Transverse colon (tissue), 4 donors: ENCODE results near the gene NEK1. TPM values are rescaled to one million over a fixed set of nuclear protein-coding genes. Genes with fewer than 3 reads are reported as not detected.
"Not testable (repeated sequence)": the region's sequence is repeated elsewhere in the genome, so short reads cannot be mapped to it uniquely, and the experiment has no call there.

ENCODE experiments used
- DNase-seq: peaks from one replicate; pipeline ENCODE4 v3.0.0-alpha.2; 2019
- H3K27ac ChIP-seq, 4 donors: fragments of 200-600 bp; sonication (generic); 2 replicates each; pipeline ENCODE4 v1.5.1; 2016 to 2018; ENCODE audit warnings: inconsistent platforms in 4 of 4
- H3K27me3 ChIP-seq: fragments of 200-600 bp; sonication (generic); 2 replicates; pipeline ENCODE4 v1.5.1; 2017; ENCODE audit warnings: inconsistent platforms
- H3K36me3 ChIP-seq, 4 donors: fragments of 200-600 bp; sonication (generic); 2 replicates each; pipeline ENCODE4 v1.5.1; 2017 to 2019; ENCODE audit warnings: inconsistent platforms in 4 of 4
- H3K4me1 ChIP-seq, 4 donors: fragments of 200-600 bp; sonication (generic); 2 replicates each; pipeline ENCODE4 v1.5.1; 2017 to 2020; ENCODE audit warnings: inconsistent platforms in 4 of 4
- H3K4me3 ChIP-seq, 4 donors: fragments of 200-600 bp; sonication (generic); 1 replicate in 1 of 4; 2 replicates in 3 of 4; pipeline versions ENCODE4 v1.5.1 to v1.6.1; 2017 to 2019; ENCODE audit warnings: inconsistent platforms in 4 of 4
- H3K9me3 ChIP-seq, 2 donors: fragments of 200-600 bp; sonication (generic); 2 replicates each; pipeline ENCODE4 v1.5.1; 2017 to 2019; ENCODE audit warnings: inconsistent platforms in 2 of 2
- EP300 ChIP-seq: sonication (generic); formaldehyde crosslinking; IDR thresholded peaks from one replicate; pipeline ENCODE4 v1.6.1; 2017; ENCODE audit warnings: antibody characterized with exemption, low read depth
- POLR2A ChIP-seq: fragments of 450-650 bp; IDR thresholded peaks from one replicate; pipeline ENCODE4 v1.6.1; 2016; ENCODE audit warnings: antibody characterized with exemption, mild to moderate bottlenecking, moderate library complexity
- POLR2AphosphoS5 ChIP-seq, 3 donors: sonication (generic); formaldehyde crosslinking; IDR thresholded peaks; one replicate each; pipeline ENCODE4 v1.6.1; 2016; ENCODE audit warnings: antibody characterized with exemption in 3 of 3
- WGBS, 2 donors: methylation state at CpG; one replicate each; pipeline ENCODE4 v1.1.5; 2018; ENCODE audit warnings: low coverage in 1 of 2; 5-methylcytosine and 5-hydroxymethylcytosine counted together
- in situ Hi-C, 4 donors: fragments of 200-750 bp; cut with MboI; loops; one replicate each; pipeline versions ENCODE4 v1.15.0 to v1.15.1; 2017; ENCODE audit warnings: low sequenced_read_pairs in 3 of 4, low pct_ligation_motif_present in 1 of 4, low pct_unique_long_range_greater_than_20kb in 1 of 4
- intact Hi-C: fragments of 100-400 bp; cut with DNase I; formaldehyde crosslinking; loops from one replicate; pipeline ENCODE4 v1.15.1; 2023; ENCODE audit warnings: low total_unique reads
- total RNA-seq, 4 donors: library from RNA; depleted of rRNA; stranded (reverse); fragments of >200 nt; gene quantifications; one replicate each; pipeline ENCODE4 v1.1.0, GENCODE V29; 2016
- TF ChIP-seq, protein P1 (sequence below), 5 experiments: fragments of 200-600 bp in 3 of 5; fragments of 450-650 bp in 2 of 5; sonication (generic) in 3 of 5; IDR thresholded peaks; 1 replicate in 2 of 5; 2 replicates in 3 of 5; pipeline ENCODE4 v1.5.1; 2016 to 2017; ENCODE audit warnings: antibody characterized with exemption in 5 of 5, inconsistent platforms in 3 of 5, mild to moderate bottlenecking in 2 of 5, moderate library complexity in 1 of 5

NEK1 gene
- total RNA-seq, 4 donors from 2014 or later, result 7.6 to 14.9 (median 10.2) TPM

DNA sequence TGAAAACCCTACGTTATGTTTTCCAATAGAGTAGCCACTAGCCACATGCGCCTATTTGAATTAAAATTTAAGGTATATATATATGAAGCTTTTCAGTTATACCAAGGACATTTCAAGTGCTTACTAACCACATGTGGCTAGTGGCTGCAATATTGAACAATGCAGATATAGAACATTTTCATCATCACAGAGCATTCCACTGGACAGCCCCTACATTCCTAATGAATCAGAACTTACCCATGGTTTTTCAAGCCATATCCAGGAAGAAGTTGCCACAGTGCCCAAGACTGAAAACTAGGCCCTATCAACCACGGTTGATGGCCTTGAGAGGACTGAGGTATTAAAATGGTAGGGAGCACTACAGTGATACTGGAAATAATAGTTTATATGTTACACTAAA is 29.7 kb downstream of the NEK1 start:
- H3K36me3 ChIP-seq, result no peaks in the 10 kb centered on the region
- H3K27me3 ChIP-seq, result no peaks in the 10 kb centered on the region
- no peak overlapping the region for H3K4me3 ChIP-seq
- H3K9me3 ChIP-seq, result no peaks in the 10 kb centered on the region
- H3K27ac ChIP-seq, result no peak overlapping the region
- TF ChIP-seq EP300 (no peak), POLR2A (no peak), POLR2AphosphoS5 (IDR thresholded peaks at IDR 0.05) (no peak)
- TF ChIP-seq, protein P1, sequence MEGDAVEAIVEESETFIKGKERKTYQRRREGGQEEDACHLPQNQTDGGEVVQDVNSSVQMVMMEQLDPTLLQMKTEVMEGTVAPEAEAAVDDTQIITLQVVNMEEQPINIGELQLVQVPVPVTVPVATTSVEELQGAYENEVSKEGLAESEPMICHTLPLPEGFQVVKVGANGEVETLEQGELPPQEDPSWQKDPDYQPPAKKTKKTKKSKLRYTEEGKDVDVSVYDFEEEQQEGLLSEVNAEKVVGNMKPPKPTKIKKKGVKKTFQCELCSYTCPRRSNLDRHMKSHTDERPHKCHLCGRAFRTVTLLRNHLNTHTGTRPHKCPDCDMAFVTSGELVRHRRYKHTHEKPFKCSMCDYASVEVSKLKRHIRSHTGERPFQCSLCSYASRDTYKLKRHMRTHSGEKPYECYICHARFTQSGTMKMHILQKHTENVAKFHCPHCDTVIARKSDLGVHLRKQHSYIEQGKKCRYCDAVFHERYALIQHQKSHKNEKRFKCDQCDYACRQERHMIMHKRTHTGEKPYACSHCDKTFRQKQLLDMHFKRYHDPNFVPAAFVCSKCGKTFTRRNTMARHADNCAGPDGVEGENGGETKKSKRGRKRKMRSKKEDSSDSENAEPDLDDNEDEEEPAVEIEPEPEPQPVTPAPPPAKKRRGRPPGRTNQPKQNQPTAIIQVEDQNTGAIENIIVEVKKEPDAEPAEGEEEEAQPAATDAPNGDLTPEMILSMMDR (IDR thresholded peaks at IDR 0.05), result no peak
- WGBS, 2 donors, result 94 to 100% methylated on average over 3 of the region's 3 CpGs
- no peak for DNase-seq
- H3K4me1 ChIP-seq, result no peaks in the 10 kb centered on the region
- in situ Hi-C loops (loop anchor here in 1 of 4 donors (25.0 kb wide), 1 partner anchor 480 kb away; no protein-coding TSS in a partner anchor), intact Hi-C loops (no loop called here)

DNA sequence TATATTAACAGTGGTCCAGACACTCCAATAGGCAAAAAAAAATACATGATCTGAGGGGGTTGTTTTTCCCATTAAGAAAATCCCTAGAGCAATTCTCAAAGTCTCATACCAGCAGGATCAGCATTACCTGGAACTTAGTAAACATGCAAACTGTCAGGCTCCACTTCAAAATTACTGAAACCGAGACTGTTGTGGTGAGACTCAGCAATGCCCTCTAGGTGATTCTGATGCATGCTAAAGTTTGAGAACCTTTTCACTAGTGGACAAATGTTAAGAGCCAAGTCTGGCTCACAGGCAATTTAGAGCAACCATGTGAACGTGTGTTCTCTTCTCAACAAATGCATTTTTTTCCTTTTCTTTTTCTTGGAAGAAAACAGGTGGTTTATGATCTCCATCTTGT is 30.2 kb downstream of the NEK1 start:
- WGBS, 2 donors, result 74 to 94% methylated on average over 2 of the region's 2 CpGs
- in situ Hi-C loops (loop anchor here in 1 of 4 donors (25.0 kb wide), 1 partner anchor 480 kb away; no protein-coding TSS in a partner anchor), intact Hi-C loops (no loop called here)
- Histone ChIP-seq H3K4me3 (no peak overlapping the region), H3K27ac (no peak overlapping the region), H3K4me1 (no peaks in the 10 kb centered on the region), H3K36me3 (no peaks in the 10 kb centered on the region), H3K9me3 (no peaks in the 10 kb centered on the region), H3K27me3 (no peaks in the 10 kb centered on the region)
- DNase-seq, result no peak
- TF ChIP-seq, protein P1 (IDR thresholded peaks at IDR 0.05), result no peak
- no peak for TF ChIP-seq POLR2AphosphoS5 (IDR thresholded peaks at IDR 0.05)
- TF ChIP-seq POLR2A, result no peak

DNA sequence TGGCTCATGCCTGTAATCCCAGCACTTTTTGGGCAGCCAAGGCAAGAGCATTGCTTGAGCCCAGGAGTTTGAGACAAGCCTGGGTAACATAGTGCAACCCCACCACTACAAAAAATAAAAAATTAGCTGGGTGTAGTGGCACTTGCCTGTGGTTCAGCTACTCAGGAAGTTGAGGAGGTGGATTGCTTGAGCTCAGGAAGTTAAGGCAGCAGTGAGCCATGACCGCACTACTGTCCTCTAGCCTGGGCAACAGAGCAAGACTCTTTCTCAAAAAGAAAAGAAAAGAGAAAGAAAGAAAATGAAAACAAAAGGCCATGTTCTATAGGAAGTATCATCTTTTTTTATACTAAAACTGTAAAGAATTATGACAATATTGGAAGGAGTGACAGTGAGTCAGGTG is 38.5 kb downstream of the NEK1 start:
- no peak for DNase-seq
- no peak overlapping the region for H3K4me3 ChIP-seq
- H3K27ac ChIP-seq, result no peak overlapping the region
- WGBS, 2 donors, result 71 to 78% methylated on average over 1 of the region's 1 CpG
- TF ChIP-seq EP300 (no peak), POLR2AphosphoS5 (IDR thresholded peaks at IDR 0.05) (no peak), POLR2A (no peak)
- TF ChIP-seq, protein P1 (IDR thresholded peaks at IDR 0.05), result no peak
- H3K4me1 ChIP-seq, result no peaks in the 10 kb centered on the region
- intact Hi-C loops, result no loop called here
- no peaks in the 10 kb centered on the region for H3K9me3 ChIP-seq
- no peaks in the 10 kb centered on the region for H3K27me3 ChIP-seq
- in situ Hi-C loops, result no loop called here
- peaks cover 0 to 7% (median 4%) of the 10 kb centered on the region in 4 donors for H3K36me3 ChIP-seq

DNA sequence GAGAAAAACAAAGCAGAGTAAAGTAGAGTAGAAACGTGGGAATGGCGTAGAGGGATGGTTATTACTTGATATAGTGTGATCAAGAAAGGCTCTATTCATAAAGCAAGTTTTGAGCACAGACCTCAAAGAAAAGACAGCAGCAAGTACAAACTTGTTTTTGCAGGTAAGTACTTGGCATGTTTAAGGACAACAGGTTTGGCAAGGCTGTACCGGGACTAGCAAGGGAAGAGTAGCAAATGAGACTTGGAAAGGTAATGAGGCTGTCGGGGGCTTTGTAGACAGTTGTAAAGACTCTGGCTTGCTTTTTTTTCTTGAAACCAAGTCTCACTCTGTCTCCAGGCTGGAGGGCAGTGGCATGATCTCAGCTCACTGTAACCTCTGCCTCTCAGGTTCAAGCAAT is 40.9 kb downstream of the NEK1 start:
- 71 to 93% methylated on average over 3 to 4 of the region's 4 CpGs for WGBS, 2 donors
- intact Hi-C loops (no loop called here), in situ Hi-C loops (no loop called here)
- TF ChIP-seq, protein P1 (IDR thresholded peaks at IDR 0.05), result no peak
- TF ChIP-seq EP300 (no peak), POLR2A (no peak), POLR2AphosphoS5 (IDR thresholded peaks at IDR 0.05) (no peak)
- no peak overlapping the region for H3K27ac ChIP-seq
- peaks cover 0 to 2% (median 0%) of the 10 kb centered on the region in 4 donors for H3K4me1 ChIP-seq
- no peak overlapping the region for H3K4me3 ChIP-seq
- H3K36me3 ChIP-seq, result peaks cover 0 to 7% (median 3%) of the 10 kb centered on the region in 4 donors
- no peak for DNase-seq
- no peaks in the 10 kb centered on the region for H3K9me3 ChIP-seq
- H3K27me3 ChIP-seq, result no peaks in the 10 kb centered on the region

DNA sequence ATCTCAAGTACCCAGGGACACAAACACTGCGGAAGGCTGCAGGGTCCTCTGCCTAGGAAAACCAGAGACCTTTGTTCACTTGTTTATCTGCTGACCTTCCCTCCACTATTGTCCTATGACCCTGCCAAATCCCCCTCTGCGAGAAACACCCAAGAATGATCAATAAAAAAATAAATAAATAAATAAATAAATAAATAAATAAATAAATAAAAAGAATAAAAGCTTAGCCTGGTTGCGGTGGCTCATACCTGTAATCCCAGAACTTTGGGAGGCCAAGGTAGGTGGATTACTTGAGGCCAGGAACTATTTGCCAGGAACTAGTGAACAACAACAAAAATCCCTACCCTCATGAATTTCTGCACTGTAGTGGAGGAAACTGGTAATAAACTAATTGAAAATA is 41.4 kb downstream of the NEK1 start:
- DNase-seq, intact Hi-C loops: not testable (repeated sequence)
- 100% methylated on average over 1 to 2 of the region's 3 CpGs for whole genome bisulfite sequencing, 2 donors

DNA sequence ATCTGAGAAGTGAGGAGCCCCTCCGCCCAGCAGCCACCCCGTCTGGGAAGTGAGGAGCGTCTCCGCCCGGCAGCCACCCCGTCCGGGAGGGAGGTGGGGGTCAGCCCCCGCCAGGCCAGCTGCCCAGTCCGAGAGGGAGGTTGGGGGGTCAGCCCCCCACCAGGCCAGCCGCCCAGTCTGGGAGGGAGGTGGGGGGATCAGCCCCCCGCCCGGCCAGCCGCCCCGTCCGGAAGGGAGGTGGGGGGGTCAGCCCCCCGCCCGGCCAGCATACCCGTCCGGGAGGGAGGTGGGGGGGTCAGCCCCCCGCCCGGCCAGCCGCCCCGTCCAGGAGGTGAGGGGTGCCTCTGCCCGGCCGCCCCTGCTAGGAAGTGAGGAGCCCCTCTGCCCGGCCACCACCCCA is 42.1 kb downstream of the NEK1 start:
- intact Hi-C loops, H3K4me1 ChIP-seq, H3K9me3 ChIP-seq, H3K36me3 ChIP-seq, in situ Hi-C loops, H3K4me3 ChIP-seq, H3K27ac ChIP-seq, DNase-seq, H3K27me3 ChIP-seq: not testable (repeated sequence)
- WGBS, 2 donors, result 96 to 100% methylated on average over 1 to 6 of the region's 26 CpGs

More for the DNA sequence above, 41.4 kb downstream of the NEK1 start:
- H3K4me3 ChIP-seq, in situ Hi-C loops, H3K27me3 ChIP-seq, H3K9me3 ChIP-seq, H3K27ac ChIP-seq, H3K36me3 ChIP-seq, H3K4me1 ChIP-seq: not testable (repeated sequence)

DNA sequence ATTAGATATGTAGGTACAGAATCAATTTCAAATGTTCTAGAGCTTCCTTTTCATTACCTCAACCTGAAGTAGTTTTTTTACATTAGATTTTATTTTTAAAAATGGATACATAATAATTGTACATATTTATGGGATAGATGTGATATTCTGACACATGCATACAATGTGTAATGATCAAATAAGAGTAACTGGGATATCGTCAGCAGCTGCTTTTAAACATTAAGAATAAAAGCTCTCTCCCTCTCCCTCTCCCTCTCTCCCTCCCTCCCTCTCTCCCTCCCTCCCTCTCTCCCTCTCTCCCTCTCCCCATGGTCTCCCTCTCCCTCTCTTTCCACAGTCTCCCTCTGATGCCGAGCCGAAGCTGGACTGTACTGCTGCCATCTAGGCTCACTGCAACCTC is 43.2 kb downstream of the NEK1 start:
- H3K4me3 ChIP-seq, in situ Hi-C loops, intact Hi-C loops, H3K36me3 ChIP-seq, H3K9me3 ChIP-seq, H3K27me3 ChIP-seq, H3K27ac ChIP-seq, DNase-seq, H3K4me1 ChIP-seq: not testable (repeated sequence)
- WGBS, 2 donors, result 82 to 88% methylated on average over 1 to 3 of the region's 3 CpGs
